Stimulated activated CD8-positive, alpha-beta memory T cell treated with anti-CD3 and anti-CD28 coated beads, Interleukin-4, amount 100 ng/mL, for 4 hours (primary cell): Measurements from ENCODE around the gene PCLAF.
"Not testable (repeated sequence)": the region's sequence is repeated elsewhere in the genome, so short reads cannot be mapped to it uniquely, and the experiment has no call there.

Source experiments
- DNase-seq, 2 donors: peaks; one replicate each; pipeline ENCODE4 v3.0.0-alpha.2; 2020; ENCODE audit warnings: low read depth in 2 of 2, low spot score in 1 of 2

PCLAF gene

GRCh38 chr15:64369078-64369607 lies 12.1 kb downstream of the PCLAF start:
- no peak for DNase-seq

- DNase-seq = no peak
Measured at GRCh38 chr15:64361259-64361658, 20.0 kb downstream of the PCLAF start.

- DNase-seq = no peak
Measured at GRCh38 chr15:64356710-64357040, 24.6 kb downstream of the PCLAF start.

GRCh38 chr15:64355944-64356709 lies 25.1 kb downstream of the PCLAF start, which contains the start of gene CSNK1G1:
Gene CSNK1G1 (minus strand): TSS chr15:64356173. CDS start chr15:64300499, 55,674 bp downstream.
- DNase-seq = peak; percentile 86 to 89

- peak; percentile 30 to 35 for DNase-seq
Measured at GRCh38 chr15:64355348-64355943, 25.8 kb downstream of the PCLAF start.

GRCh38 chr15:64354688-64355344 lies 26.4 kb downstream of the PCLAF start:
- DNase-seq = no peak

GRCh38 chr15:64351265-64351664 lies 30.0 kb downstream of the PCLAF start:
- no peak for DNase-seq

GRCh38 chr15:64349375-64349774 lies 31.9 kb downstream of the PCLAF start:
- DNase-seq = no peak

- DNase-seq = no peak
Measured at GRCh38 chr15:64348455-64348854, 32.8 kb downstream of the PCLAF start.

- not testable (repeated sequence) for DNase-seq
Measured at GRCh38 chr15:64346242-64346641, 35.0 kb downstream of the PCLAF start.

- no peak for DNase-seq
Measured at GRCh38 chr15:64344651-64345294, 36.5 kb downstream of the PCLAF start.

- no peak for DNase-seq
Measured at GRCh38 chr15:64343841-64344240, 37.4 kb downstream of the PCLAF start.

- no peak for DNase-seq
Measured at GRCh38 chr15:64343222-64343621, 38.0 kb downstream of the PCLAF start.

- DNase-seq = no peak
Measured at GRCh38 chr15:64341961-64342360, 39.3 kb downstream of the PCLAF start.

- no peak for DNase-seq
Measured at GRCh38 chr15:64340355-64340754, 40.9 kb downstream of the PCLAF start.

GRCh38 chr15:64337761-64338160 lies 43.5 kb downstream of the PCLAF start:
- no peak for DNase-seq

- DNase-seq = no peak
Measured at GRCh38 chr15:64333986-64334929, 47.0 kb downstream of the PCLAF start.

- DNase-seq = no peak
Measured at GRCh38 chr15:64333516-64333915, 47.7 kb downstream of the PCLAF start.

- DNase-seq = not testable (repeated sequence)
Measured at GRCh38 chr15:64331668-64332067, 49.6 kb downstream of the PCLAF start.

GRCh38 chr15:64326975-64327374 lies 54.3 kb downstream of the PCLAF start:
- not testable (repeated sequence) for DNase-seq
